Stimulated activated CD8-positive, alpha-beta memory T cell treated with anti-CD3 and anti-CD28 coated beads, Interleukin-15, amount 100 ng/mL, for 24 hours (primary cell): Measurements from ENCODE around the gene RBM20.
"Not testable (repeated sequence)": the region's sequence is repeated elsewhere in the genome, so short reads cannot be mapped to it uniquely, and the experiment has no call there.

Source experiments
- DNase-seq: peaks from one replicate; pipeline ENCODE4 v3.0.0-alpha.2; 2020; ENCODE audit warnings: low read depth

RBM20 gene

DNA sequence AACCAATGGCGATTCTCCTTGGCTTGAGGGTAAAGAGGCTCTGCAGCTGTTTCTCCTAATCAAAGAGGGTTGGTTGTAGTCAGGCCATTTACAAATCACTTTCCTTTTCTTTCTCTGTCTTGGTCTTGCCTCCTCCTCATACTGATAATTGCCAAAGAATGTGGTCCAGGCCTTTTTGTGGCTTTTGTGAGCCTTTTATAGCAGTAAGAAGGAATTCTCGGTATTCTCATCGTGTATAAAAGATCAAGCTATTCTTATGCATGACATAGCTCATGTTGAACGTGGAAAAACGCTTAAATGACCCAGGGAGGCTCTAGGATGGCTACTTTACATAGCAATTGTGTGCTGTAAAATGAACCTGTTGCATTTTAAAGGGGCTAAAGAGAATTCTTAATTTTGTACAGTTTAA is 62.6 kb downstream of the RBM20 start:
- DNase-seq, result no peak

DNA sequence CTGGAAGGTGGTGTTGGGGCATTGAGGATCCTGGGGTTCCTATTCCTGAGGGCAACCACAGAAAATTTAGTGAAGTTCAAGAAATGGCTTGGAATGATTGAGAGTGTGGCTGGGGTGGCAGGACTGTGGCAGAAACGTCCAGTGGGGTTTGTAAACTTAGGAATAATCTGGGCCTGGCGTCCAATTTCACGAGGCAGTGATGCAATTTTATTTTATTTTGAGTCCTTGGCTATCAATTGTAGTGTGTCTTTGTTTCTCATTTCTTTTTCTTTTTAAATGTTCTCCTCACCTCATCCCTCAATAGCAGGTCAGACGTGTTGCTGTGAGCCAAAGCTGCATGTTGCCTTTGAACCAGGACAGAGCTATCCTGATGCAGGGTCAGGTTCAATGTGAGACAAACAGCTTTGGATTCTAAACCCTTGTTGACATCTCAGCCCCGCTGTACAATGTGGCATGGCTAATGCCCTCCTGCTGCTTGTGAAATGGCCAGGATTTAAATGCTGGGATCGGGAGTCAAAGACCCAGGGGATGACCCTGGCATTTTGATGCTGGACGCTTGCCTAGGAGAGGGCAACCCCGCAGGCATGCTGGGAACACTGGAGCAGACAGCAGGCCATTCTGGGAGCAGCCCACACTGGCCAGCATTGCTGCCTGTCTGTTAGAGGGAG is 64.8 kb downstream of the RBM20 start:
- no peak for DNase-seq

DNA sequence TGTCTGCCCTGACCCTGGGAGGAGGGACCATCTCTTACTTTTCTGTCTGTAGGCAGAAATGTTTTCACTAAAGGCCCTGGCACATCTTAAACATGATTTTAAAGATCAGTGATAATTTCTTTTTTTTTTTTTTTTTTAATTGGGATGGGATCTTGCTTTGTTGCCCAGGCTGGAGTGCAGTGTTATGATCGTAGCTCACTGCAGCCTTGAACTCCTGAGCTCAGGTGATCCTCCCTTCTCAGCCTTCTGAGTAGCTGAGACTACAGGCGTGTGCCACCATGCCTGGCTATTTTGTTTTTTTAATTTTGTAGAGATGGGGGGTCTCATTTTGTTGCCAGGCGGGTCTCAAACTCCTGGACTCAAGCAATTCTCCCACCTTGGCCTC is 65.3 kb downstream of the RBM20 start:
- DNase-seq, result no peak

DNA sequence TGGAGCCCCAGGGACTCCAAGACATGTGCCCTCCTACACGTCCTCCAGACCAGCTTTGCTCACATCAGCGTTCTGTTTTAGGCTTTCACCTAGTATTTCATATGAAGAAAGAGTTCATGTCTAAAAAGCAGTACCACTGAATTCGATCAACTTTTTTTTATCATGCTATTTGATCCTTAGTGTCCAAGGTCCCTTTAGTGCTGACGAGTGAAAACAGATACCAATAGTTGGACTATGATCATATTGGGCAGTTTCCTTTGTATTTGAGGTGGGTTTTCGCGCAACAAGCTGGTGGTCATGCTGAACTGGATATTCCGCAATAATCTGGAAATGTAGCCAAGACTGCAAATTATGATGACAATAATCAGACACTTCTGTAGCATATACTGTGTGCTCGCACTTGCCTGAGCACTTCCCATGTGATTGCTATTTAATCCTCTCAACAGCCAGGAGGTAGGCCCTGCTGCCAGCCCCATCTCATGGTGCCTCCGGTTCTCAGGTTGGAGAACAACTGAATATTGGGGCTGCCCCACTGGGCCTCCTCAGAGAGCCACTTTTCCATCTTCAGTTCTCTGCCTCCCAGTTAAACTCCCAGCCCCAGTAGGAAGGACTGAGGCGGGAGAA is 65.9 kb downstream of the RBM20 start:
- DNase-seq, result no peak

DNA sequence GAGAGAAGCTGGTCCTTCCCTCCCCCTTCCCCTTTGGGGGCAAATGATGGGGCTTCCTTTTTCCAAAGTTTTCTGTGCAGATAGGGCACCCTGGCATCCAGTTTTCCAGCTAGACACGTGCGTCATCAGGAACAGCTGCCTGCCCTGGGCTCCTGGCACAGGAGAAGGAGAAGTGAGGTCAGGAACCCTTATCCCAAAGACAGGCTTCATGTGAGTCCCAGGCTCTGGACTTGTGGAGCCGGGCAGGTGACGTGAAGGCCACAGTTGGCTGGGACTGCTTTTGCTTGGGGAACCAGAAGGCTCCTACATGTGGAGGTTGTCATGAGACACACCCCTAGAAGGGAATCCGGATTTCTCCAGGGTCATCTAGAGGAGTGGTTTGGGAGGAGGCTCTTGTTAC is 66.5 kb downstream of the RBM20 start:
- DNase-seq, result no peak

DNA sequence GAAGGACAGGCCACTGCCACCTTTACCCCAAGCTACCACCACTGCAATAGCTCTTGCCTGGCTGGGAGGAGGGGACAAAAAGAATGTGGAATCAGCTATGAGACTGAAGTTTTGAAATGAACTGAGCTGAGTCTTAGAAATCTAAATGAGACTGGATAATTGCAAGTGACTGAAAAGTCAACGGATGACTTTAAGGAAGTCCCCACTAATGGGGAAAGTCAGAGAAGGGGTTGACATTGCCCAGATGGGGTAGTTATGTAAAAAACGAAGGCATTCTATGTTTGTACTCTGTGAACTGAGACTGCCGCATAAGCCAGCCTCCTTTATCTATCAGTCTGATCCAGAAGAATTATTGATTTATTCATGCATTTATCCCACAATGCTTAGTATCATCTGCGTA is 67.2 kb downstream of the RBM20 start:
- DNase-seq, result no peak

DNA sequence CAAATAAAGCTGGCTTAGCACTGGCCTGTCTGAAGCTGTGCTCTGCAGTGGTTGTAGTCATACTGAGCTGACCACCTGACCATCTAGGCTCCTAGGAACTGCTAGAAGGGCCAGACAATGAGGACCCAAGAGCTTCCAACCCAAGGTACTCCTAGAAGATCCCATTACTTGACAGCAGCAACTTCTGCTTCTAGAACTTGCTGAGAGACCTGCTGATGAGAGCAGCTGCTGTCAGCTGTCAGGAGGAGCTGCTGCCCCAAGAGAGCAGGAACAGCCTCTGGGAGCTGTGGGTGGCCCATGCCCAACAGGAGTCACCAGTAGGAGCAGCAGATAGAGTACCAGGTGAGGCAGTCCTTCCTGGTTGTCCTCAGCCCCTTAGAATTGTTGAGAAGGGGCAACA is 70.2 kb downstream of the RBM20 start:
- DNase-seq, result no peak

DNA sequence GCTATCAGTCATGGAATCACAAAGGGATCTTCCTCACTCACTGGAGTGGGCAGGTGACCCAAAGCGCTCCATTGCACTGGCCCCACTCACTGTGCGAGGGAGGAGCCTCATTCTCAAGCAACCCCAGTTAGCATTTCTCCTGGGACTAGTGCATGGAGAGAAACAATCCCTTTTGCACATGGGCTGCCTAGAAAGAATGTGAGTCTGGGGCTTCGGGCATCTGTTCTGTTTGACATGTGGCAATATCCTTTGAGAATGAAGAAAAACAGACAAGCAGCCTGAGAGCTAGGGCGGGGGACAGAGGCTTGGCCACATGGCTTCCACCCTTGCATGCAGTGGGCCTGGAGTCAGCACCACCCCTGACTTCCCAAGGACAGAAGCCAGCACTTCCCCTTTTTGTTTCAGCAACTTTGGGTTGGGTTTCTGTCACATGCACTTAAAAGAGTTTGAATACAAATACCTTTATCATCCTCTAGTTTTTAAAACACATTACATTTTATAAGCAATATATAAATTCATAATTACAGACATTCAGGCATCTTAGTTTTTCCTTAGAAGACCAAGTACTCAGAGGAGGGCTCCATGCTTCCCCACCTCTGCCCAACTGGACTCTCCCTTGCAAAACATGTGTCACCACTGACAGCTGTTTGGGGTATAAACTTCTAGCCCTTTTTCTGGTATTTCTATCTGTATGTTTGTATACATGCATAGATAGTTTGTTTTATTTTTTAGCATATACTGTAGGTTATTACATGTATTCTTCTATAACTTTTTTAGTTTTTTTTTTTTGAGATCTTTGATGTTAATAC is 73.8 kb downstream of the RBM20 start:
- DNase-seq, result no peak

DNA sequence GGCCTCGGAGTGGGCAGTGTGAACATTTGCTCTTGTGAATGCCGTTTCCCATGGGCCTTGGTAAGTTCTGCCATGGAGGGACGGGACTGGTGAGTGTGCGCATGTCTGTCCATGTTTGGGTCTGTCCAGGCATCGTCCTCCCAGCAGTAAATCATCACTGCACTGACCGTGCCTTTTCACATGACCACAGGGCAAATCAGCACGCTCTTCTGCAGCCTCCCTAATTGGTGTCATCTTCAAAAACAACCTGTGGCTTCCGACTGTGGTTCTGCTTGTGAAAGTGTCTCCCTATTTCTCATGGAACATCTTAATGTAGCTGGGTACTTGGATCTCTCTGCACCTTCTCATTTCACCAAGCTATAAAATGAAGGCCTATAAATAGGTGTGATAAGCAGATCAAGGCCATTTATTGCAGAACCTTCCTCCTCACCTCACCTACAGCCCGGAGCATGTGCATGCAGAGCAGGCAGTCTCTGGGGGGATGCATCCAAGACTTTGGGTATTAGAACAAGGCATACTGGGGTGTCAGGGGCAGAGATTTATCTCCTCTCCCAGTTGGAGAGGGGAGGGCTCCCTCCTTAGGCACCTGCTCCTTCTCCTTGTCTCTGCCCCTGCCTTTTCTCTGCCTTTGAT is 77.4 kb downstream of the RBM20 start:
- DNase-seq, result no peak

DNA sequence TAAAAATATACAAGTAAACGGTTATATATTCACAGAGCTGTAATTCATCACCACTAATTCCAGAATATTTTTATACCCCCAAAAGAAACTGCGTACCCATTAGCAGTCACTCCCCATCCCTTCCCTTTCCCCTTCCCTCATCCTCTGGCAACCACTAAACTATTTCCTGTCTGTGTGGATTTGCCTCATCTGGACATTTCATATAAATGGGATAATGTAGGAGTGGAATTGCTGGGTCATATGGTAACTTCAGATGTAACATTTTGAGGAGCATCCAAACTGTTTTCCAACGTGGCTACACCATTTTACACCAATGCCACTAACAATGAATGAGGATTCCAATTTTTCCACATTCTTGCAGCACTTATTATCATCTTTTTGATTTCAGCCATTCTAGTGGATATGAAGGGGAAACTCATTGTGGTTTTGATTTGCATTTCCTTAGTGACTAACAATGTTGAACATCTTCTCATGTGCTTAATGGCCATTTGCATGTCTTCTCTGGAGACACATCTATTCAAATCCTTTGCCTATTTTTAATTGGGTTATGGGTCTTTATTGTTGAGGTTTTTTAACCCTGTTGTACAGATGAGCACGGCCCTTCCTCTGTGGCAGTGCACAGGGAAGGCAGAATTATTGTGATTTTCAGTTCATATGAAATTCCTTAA is 79.2 kb downstream of the RBM20 start:
- no peak for DNase-seq

DNA sequence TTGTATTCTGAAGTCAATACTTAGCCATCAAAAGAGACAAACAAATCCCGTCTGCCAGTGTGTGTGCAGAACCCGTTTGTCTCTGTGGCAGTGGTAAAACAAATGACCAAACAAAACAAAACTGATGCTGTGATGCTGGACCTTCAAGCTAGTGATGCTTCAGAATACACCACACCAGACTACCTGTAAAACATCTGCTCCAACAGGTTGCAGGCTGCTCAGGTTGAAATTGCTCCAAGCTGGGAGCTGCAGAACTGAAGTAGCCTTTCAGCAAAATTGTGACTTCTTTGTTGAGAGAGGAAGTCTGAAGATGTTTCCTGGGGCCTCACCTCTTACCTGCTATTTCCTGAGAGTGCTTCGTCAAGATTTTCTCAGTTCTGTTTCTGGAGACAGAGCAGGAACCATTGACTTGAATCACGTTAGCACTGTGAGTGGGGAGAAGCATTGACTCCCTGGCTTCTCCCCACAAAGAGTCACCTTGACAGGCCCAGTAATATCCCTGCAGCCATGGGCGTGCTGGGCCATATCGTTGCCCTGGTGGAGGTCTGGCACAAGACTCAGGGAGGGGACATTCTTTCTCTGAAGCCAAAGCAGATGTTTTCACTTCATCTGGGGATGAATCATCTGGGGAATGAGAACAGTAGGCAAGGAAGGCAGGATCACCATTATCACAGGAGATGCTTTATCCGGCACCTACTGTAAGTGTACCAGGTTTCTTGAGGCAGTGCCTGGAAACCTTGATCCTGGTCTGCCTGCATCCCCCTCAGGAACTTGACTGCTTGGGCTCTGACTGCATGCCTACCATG is 80.2 kb downstream of the RBM20 start:
- no peak for DNase-seq

DNA sequence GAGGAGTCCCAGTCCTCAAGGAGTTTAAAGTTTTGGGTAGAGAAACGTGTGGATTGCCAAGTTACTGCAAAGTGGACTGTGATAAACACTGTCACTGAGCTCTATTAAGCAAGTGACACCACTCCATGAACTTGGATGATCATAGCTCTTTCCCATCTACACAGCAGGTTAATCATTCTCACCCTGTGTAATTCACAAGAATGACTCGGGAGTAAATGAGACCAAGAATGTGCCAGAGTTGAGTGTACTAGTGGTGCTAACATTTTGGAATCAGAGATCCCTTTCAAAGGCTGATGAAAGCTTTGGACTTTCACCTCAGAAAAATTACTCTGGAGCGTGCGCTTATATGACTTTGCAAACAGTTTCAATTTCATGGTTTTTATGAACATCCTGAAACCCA is 80.8 kb downstream of the RBM20 start:
- no peak for DNase-seq

DNA sequence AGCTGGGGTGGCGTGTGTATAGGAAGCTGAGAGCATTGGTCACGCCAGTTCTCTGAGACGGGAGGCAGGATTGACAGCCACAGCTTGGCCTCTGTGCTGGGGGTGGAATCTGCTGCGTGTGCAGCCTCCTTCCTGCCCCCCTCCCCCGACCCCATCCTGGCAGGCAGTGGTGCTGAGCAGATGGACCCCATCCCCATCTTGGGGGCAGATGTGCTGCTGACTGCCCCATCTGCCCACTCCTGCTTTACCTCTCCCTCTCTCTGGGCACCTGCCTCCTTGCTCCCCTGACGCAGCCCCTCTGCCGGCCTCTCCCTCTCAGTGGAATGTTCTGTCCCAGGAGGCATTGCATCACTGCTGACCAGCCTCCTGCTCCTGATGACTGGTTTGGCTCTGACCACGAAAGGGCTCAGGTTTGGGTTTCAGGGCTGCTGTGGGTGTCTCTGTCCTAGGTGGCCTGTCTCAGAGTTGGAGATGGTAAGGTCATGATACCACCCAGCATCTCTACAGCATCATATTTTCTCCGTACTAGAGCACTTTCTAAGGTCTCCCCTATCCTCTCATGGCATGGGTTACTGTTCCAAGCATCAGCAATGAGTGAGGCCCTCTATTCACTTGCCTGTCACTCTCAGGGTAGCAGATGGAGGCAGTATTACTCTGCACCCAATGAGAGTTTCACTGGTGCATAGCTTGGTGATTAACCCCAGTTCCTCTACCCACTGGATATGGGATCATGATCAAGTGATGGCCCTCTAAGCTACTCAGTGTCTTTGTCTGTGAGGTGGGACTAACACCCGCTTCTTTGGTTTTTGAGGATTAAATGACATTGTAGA is 81.9 kb downstream of the RBM20 start:
- DNase-seq, result no peak

DNA sequence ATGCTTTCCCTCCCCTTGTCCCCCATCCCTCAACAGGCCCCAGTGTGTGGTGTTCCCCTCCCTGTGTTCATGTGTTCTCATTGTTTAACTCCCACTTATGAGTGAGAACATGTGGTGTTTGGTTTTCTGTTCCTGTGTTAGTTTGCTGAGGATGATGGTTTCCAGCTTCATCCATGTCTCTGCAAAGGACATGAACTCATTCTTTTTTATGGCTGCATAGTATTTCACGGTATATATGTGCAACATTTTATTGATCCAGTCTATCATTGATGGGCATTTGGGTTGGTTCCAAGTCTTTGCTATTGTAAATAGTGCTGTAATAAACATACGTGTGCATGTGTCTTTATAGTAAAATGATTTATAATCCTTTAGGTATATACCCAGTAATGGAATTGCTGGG is 83.6 kb downstream of the RBM20 start:
- not testable (repeated sequence) for DNase-seq

DNA sequence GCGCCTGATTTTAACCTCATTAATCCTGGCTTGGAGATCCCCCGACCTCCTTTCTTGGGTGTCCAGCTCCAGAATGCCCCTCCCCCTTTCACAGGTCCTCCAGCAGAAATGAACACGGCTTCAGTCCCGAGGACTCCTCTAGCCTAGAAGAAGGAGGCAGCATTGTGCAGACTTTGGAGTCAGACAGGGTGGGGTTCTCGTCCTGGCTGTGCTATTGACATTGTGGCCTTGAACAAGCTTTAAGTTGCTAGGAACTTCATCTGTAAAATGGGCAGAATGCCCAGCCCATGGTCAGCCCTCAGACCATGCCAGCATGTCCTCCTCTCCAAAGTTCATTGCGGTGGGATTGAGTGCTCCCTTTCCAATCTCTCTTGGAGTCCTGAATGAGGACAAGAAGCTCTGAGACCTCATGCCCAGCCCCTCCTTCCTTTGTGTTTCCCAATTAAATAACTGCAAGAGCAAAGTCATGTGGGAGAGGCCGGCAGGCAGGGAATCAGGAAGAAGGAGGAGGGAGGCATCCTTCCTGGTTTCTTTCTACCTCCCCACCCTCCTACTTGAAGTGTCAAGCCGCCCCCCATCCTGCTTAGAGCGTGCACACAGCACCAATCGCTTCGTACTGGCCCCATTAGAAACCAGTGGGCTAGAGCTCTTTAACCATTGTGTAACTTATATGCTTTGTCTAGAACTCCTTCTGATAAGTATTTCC is 86.4 kb downstream of the RBM20 start:
- no peak for DNase-seq

DNA sequence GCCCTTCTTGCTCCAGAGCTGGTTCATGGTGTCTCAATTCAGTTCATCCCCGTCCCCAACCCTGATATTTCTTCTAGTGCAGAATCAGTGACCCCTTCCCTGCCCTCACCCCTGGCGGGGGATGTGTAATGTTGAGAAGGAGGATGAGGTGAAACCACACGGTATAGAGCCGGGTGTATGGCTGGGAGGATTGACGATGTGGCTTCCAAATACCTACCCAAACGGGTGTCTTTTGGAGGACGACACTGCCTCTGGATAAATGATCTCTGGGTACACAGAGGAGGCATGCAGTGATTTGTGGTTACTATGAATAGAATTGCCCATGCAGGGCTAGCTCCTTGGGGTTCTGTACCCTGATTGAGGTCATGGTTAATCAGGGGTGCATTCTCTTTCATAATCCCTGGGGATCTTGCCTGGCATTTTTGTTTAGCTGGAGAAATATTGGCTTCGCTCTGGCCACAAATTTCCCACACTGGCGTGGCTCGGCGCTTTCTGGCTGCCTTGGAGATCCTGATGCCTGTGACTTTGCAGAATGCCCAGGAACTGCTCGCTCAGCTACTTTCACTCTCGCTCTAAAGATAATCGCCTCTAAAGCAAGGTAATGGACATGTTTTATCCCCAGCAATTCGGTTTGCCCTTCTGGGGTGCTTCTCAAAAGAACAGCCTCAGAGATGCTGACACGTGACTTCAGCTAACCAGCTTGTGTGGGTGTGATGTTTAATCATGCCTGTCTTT is 89.2 kb downstream of the RBM20 start:
- DNase-seq, result no peak

DNA sequence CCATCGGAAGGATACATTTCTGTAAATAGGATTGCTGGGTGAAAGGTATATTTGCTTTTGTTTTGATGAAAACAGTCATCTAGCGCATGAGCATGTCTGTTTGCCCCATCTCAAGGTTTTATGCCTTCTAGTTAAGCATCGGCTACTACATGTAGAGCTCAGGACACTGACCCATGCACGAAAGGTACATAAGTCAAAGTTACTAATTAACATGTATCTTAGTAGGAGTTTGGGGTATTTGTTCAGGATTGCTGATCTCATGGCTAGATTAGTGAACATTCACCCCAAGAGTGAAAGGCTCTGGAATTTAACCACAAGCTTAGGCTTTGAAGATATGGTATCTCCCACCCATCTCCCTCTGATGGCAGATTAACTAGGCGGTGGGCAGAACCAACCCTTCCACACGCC is 91.5 kb downstream of the RBM20 start:
- DNase-seq, result no peak

DNA sequence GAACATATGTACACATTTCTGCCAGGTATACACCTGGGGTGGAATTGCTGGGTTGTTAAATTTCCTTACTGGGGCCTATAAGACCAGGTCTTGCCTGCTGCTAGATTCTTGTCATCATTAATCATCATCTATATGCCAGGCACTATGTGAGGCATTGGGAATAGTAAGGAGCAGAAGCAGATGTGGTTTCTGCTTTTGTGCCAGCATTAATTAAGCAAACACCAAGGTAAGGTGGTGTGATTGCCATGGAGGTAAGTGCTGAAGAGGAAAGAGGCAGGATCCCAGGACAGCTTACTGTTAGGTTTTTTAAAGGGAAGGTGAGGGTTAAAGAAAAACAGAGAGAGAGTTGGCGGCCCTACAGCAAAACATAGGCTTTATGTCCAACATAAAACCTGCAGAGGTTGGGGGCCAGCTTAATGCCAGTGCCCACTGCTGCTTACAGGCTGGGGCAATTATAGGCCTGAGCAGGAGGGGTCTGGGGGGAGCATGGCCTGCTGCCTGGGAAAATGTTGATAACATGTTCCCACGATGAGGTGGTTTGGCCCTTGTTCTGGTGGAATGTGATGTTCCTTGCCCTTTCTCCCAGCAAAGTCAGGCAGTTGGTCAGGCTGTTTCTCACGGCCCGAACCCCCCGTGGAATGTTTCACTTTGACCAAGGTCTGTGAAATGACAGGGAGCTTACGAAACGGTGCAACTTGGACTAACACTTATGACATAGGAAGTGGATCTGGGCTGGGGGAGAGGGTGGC is 93.9 kb downstream of the RBM20 start:
- DNase-seq, result no peak
